Stimulated activated CD4-positive, alpha-beta T cell treated with anti-CD3 and anti-CD28 coated beads, Interleukin-12 subunit alpha, Interleukin-12 subunit beta, amount 100 ng/mL, for 48 hours (primary cell): ENCODE measurements around the gene TRRAP.
A peak's percentile ranks its signal among the peaks of the same experiment; 100 is the strongest.

Experiments
- DNase-seq, 3 donors: peaks; one replicate each; pipeline ENCODE4 v3.0.0-alpha.2; 2020; ENCODE audit warnings: low read depth in 2 of 3, low spot score in 1 of 3

TRRAP gene

GRCh38 chr7:99027241-99027640 is 148.9 kb downstream of the TRRAP start:
- no peak for DNase-seq

DNA sequence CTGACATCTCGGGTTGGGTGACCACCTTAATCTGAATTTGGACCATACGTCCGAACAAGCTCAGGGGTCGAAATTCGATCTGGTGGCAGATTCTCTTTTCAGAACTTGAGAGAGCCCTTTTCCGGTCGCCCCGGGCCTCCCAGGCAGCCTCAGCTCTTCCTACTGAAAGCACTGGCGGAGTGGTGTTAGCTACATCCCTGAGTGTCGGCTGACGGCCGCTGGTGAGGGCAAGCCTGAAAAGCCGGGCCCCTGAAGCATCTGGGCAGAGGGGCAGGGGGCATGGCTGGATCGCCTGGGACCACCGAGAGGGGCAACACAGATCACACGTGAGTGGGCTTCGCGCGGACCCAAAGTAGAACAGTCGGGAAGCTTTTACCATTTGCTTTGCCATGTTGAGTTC is 149.5 kb downstream of the TRRAP start:
- no peak for DNase-seq

DNA sequence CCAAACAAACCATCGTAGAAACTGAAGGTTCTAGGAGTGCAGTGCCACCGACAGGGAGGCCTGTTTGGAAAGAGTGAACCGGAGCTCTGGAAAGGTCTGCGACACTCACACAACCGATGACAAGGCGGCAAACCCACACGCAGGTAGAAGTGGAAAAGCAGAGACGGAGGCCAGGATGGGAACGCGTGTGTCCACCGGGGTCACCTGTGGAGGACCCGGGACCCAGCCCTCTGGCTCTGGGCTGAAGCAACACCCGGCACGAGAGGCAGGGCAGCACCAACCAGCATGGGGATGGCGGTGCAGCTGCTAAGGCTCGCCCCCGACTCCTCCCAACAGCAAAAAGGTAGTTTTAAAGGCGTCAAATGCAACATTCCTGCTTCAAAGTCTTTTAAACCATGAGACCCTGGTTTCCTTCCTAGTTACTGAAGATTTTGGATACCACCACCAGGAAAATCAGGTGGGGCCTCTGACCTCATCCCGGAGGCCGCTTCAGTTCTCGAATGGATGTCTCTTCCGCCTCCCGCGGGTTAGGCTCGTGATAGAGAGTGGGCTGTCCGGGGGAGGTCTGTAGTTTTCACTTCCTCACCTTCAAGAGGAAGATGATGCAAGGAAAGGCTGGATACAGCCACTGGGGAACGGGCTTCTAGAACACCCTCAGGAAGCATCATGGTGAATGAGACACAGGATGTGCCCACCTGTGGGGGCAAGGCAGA is 150.1 kb downstream of the TRRAP start:
- no peak for DNase-seq

DNA sequence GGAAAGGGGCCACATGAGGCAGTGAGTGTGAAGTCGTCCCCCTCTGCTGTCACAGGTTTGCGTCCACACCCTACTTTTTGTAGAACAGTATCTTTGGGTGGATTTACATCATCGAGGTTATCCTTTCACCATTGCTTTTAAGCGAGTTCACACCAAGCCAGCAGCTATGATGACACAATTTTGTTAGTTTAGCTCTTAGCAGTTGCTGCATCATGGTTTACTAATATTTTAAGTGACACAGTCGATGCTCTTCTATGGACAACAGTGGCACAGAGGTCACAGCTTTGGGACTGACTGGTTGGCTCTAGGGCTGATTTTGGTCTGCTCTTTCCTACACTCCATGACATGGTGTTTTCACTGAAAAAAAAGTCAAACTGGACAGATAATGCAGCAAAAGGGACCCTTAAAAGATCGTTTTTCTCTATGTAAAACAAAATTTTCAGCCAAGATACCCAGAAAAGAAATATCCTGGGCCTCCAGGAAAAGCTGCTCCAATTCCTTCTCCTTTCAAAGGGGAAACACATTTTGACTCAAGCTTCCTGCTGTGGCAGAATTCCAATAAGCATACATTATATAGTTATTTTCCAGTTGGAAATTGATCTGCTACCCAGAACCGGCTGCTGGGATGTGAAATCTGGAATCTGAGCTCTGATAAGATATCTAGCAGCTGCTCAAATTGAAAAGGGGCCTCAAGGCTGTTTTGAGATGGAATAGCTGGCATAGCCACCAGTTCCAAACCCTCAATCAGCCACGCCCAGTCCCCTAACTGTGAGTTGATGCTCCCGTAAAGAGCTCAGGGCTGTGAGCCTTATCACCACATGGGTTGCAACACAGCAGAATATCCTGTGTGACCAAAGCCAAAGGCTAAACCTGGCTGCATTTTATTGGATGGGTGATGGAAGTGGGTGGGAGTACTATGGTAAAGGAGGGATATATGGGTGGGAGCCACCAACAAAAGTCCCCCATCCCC is 151.4 kb downstream of the TRRAP start:
- no peak for DNase-seq

- no peak for DNase-seq
Observed at GRCh38 chr7:99030457-99030856, 152.1 kb downstream of the TRRAP start.

GRCh38 chr7:99030951-99031350 is 152.6 kb downstream of the TRRAP start:
- DNase-seq: no peak

DNA sequence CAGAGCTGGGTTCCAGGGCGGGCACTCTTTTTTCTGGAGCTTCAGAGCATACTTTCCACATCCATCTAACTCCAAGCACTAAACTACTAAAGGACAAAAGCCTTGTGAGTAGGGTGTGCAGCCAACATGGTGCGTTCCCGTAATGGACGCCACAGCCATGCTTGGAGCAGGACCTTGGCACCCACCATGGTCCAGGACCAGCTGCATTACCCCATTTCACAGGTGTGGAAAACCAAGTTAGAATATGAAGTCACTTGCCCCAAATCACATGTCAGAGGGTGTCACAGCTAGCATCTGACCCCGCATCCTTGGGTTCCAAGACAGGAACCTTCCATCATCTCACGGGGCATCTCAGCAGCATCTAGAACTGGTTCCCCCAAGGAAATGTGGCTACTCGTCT is 153.2 kb downstream of the TRRAP start:
- DNase-seq: no peak

DNA sequence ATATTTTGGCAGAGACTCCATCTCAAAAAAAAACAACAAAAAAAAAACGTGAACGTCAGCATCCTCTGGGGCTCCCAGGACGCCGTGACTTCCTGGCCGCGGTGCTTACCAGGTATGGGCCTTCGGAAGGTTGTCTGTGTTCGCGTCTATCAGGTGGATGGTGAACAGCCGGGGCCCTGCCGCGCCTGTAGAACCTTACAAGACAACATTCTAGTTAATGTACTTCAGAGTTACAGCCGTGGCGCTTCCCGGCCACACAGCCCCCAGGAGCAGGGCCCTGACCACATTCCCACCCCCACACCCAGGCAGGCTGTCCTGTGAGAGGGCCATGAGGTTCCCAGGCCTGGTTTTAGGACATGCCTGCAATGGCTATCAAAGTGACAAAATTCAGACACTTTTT is 154.6 kb downstream of the TRRAP start:
- DNase-seq: no peak

DNA sequence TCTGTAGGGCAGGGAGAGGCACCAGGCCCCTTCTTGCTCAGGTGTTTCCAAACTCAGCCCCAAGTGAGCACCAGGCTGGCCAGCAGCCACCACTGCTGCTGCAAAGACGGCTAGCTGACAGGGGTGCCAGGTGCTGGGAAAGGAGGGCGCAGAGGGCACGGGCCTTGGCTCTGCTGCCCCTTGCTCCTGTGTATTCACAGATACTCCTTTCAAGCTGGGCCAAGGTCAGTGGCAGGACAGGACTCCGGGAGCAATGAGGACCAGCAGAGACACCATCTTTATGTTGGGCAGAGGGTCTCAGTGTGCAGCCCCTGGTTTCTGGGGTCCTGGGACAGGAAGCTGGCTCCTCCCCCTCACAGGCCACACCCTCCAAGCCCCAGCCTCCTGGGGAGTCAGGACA is 155.4 kb downstream of the TRRAP start:
- no peak for DNase-seq

DNA sequence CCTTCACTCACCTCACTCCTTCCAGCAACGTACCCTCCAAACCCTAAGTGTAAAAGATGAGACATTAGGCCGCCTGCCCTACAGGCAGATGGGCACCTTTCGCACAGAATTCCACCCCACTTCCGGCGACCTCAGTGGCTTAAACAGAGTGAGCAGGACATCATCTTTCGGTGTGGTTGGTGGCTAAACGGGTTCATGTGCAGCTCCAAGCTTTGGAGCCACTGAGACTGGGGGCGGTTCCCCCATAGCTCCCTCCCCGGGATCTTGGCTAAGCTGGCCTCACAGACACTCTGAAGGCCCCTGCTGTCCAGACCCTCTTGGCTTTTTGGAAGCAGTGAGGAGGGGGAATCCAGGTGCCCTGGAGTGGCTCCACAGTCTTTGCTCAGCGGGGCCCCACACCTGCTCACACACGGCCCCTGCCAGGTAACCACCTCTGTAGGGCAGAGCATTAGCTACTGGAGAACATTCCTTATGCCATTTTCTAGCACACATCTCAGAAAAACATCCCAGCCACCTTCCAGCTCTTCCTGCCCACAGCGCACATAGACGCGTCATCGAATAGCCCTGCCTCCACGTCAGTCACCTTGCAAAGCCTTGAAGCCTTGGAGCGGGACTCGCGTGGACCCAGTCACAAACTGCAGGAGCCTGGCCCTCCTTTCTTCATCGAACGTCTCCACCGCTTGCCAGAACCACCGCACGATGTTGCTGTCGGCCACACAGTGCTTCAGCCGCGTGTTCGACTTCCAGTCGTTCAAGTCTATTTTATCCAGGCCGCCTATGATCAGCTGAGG is 156.8 kb downstream of the TRRAP start:
- no peak for DNase-seq

GRCh38 chr7:99035723-99036545 is 157.6 kb downstream of the TRRAP start:
- DNase-seq: no peak

DNA sequence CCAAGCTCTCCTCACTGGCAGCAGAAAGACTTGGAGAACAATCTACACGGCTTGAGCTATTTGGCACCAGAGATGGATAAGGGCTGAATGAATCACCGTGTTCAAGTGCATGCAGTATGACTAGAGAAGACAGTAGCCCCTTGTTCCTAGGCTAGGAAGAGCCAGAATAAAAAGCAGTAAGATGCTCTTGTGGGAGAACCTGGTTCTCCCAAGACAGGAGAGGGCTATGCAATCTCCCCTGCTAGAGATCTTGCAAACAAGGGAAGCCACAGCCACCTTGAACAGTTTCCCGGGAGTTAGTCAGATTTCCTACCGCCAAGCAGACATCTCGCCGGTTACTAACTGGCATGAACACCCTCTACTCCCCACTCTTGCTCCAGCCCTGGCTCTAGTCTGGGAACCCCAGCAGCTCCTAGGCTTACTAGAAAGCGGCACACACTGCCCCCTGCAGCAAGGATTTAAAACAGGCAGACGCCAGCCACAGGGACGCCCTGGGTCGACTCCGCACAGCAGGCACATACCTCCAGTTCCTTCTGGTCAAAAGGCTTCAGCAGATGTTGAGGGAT is 158.3 kb downstream of the TRRAP start:
- no peak for DNase-seq

DNA sequence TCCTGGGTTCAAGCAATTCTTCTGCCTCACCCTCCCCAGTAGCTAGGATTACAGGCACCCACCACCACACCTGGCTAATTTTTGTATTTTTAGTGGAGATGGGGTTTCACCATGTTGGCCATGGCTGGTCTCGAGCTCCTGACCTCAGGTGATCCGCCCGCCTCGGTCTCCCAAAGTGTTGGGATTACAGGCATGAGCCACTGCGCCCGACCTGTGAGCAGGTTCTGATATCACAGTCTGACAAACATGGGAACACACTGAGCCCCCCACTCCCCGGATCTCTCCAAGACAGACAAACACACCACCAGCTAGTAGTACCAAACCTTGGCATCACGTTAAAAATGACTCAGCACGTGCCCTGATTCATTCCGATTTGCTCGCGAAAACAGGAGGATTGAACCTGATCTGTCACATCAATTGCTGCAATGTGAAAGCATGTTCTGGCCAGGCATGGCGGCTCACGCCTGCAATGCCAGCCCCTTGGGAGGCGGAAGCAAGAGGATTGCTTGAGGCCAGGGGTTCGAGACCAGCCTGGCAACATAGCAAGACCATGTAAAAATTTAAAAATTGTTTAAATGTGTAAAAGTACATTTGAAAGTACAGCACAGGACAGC is 159.1 kb downstream of the TRRAP start:
- no peak for DNase-seq

DNA sequence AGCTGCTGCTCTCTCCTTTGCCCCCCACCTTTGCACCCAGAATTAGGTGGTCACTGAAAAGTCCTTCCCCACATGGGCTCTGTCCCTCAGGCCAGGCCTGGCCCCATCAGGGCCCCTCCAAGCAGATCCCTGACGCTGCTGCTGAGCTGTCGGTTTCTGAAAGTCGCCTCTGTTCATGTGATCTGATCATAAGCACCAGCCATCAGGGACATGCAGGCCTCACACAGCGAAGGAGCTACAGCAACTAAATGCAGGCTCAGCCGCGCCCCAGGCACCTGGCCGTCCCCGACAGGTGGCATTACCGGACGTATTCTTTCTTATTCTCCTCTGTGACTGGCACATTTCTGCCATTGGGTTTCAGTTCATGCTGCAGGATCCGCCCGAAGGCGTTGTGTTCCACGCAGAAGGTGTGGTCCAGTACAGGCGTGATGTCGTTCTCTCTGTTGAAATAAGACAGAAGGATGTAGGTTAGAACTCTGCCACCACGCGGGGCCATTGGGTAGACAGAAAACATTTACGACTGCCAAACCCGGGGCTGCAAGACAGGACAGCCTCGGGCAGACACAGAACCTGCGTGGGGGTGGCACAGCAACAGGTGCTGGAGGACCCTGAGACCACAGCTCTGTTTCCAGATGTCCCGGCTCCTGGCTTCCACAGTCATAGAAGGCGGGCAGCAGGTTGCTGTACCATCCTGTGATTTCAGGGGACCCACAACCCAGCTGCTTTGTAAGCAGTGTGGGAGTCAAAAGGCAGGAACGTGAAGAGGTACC is 159.9 kb downstream of the TRRAP start:
- DNase-seq: no peak

GRCh38 chr7:99039384-99039891 is 161.1 kb downstream of the TRRAP start:
- DNase-seq: no peak

DNA sequence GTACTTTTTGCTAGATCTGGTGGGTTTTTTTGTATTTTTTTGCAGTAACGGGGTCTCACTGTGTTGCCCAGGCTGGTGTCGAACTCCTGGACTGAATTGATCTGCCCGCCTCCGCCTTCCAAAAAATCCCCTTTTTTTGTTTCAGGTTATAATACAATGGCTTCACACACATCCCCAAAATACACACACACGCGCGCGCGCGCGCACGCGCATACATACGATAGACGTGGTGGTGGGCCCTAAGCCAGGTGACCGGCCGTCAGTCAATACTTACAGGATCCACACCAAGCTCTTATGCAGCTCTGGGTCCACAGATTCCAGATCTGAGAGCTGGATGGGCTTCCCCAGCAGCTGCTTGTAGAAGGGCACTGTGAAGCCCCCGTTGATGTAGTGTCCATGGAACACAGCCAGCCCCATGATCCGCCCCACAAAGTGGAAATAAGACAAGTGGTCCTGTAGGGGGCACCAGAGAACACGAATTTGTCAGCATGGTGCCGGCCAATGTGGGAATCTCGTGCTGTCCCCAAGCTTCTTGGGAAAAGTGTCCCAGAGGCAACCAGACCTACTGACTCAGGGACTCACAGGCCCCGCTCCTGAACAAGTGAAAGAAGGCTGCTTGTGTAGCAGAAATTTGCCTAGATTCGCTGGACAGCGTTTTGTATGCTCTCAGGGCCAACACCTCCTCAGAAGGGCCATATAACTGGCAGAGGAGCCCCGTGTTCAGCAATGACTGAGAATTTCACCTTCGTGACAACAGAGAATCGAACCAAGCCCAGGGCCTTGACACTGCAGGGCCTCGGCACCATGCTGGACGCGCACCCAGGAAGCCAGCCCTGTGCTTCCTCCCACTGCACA is 162.0 kb downstream of the TRRAP start:
- peak; percentile 25 to 55 (median 28) for DNase-seq

- no peak for DNase-seq
Observed at GRCh38 chr7:99041526-99041925, 163.2 kb downstream of the TRRAP start.

DNA sequence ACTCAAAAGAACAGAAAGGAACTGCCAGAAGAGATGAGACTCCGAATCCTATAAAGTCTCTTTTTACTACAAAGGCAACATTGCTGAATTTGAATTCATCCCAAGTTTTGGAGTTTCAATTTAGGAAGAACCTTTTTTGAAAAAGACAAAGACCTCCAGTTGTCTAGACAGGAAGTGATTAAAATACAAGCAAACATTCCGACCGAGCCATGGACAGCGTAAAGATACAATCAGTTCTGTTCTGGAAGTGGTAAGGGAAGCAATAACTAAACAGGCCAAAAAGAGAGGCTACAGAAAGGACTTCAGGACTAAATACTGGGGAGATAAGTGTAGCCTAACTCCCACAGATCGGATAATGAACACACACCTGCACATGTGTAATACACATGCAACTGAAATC is 164.6 kb downstream of the TRRAP start:
- no peak for DNase-seq
